ENCODE data around the gene PIGV. TPM values are rescaled to one million over a fixed set of nuclear protein-coding genes. Genes with fewer than 3 reads are reported as not detected.

The PIGV gene
- total RNA-seq, 2 experiments from 2014 or later, result 10.3 to 18.0 TPM

- Histone ChIP-seq H3K9me2 (ENCODE audit: insufficient read depth, low read length) (no peaks in the 10 kb centered on the region), H2AFZ (ENCODE audit: low read length) (no peak overlapping the region), H3K4me2 (ENCODE audit: low read length) (no peak overlapping the region), H3K4me3 (ENCODE audit: low read depth, low read length, poor library complexity, severe bottlenecking) (no peak overlapping the region), H3K4me1 (ENCODE audit: insufficient read depth, low read length, poor library complexity, severe bottlenecking) (peaks cover 44% of the 10 kb centered on the region), H3K79me2 (ENCODE audit: insufficient read depth, low read depth, low read length) (no peaks in the 10 kb centered on the region), H3K36me3 (ENCODE audit: insufficient read depth, low read length) (peaks cover 10% of the 10 kb centered on the region; the same call in 1 of the 2 replicates), H3K9me3 (ENCODE audit: low read length) (no peaks in the 10 kb centered on the region), H3K27ac (ENCODE audit: low read depth, low read length, poor library complexity, severe bottlenecking) (no peak overlapping the region), H4K20me1 (ENCODE audit: insufficient read depth, low read length) (no peaks in the 10 kb centered on the region)
- TF ChIP-seq EZH2phosphoT487 (IDR thresholded peaks at IDR 0.05; ENCODE audit: borderline replicate concordance, low read depth, low read length), result no peak
- BruUV-seq (replicated peaks), result no TSS peak
- ChIA-PET POLR2A (interaction anchor here (0.6 to 5.1 kb wide), 5 partner anchors 40 to 192 kb away, joined by 3 to 36 read pairs (median 4); no protein-coding TSS in a partner anchor), CTCF (ENCODE audit: unreplicated experiment) (no interaction called here)
- no peak for DNase-seq (ENCODE audit: low spot score)
- intact Hi-C loops (cut with micrococcal nuclease; ENCODE audit: unreplicated experiment), result no loop called here
These were observed 3.9 kb downstream of the PIGV start for GRCh38 chr1:26791626-26792025.

GRCh38 chr1:26792924-26793323, 5.2 kb downstream of the PIGV start:
- TF ChIP-seq EZH2phosphoT487 (IDR thresholded peaks at IDR 0.05; ENCODE audit: borderline replicate concordance, low read depth, low read length) (no peak), CTCF (conservative IDR thresholded peaks at IDR 0.05; ENCODE audit: low read length) (no peak)
- no peak for DNase-seq (ENCODE audit: low spot score)
- no peak overlapping the region for H3K4me2 ChIP-seq (ENCODE audit: low read length)
- CTCF ChIA-PET (ENCODE audit: unreplicated experiment), result no interaction called here
- intact Hi-C loops (cut with micrococcal nuclease; ENCODE audit: unreplicated experiment), result no loop called here
- H3K9me3 ChIP-seq (ENCODE audit: low read length), result no peaks in the 10 kb centered on the region
- no peak overlapping the region for H3K4me3 ChIP-seq (ENCODE audit: low read depth, low read length, poor library complexity, severe bottlenecking)
- POLR2A ChIA-PET, result no interaction called here
- H3K79me2 ChIP-seq (ENCODE audit: insufficient read depth, low read depth, low read length), result no peaks in the 10 kb centered on the region
- H3K36me3 ChIP-seq (ENCODE audit: insufficient read depth, low read length), result peaks cover 10% of the 10 kb centered on the region; the same call in 1 of the 2 replicates
- H3K27ac ChIP-seq (ENCODE audit: low read depth, low read length, poor library complexity, severe bottlenecking), result no peak overlapping the region
- H3K9me2 ChIP-seq (ENCODE audit: insufficient read depth, low read length), result no peaks in the 10 kb centered on the region
- peaks cover 35% of the 10 kb centered on the region for H3K4me1 ChIP-seq (ENCODE audit: insufficient read depth, low read length, poor library complexity, severe bottlenecking)
- H2AFZ ChIP-seq (ENCODE audit: low read length), result no peak overlapping the region
- BruUV-seq (replicated peaks), result no TSS peak
- H4K20me1 ChIP-seq (ENCODE audit: insufficient read depth, low read length), result no peaks in the 10 kb centered on the region

GRCh38 chr1:26794391-26794790, 6.6 kb downstream of the PIGV start:
- CTCF ChIA-PET (ENCODE audit: unreplicated experiment), result no interaction called here
- TF ChIP-seq CTCF (conservative IDR thresholded peaks at IDR 0.05; ENCODE audit: low read length), result no peak
- no peak for TF ChIP-seq EZH2phosphoT487 (IDR thresholded peaks at IDR 0.05; ENCODE audit: borderline replicate concordance, low read depth, low read length)
- H2AFZ ChIP-seq (ENCODE audit: low read length), result no peak overlapping the region
- H3K9me3 ChIP-seq (ENCODE audit: low read length), result no peaks in the 10 kb centered on the region
- no peaks in the 10 kb centered on the region for H3K9me2 ChIP-seq (ENCODE audit: insufficient read depth, low read length)
- POLR2A ChIA-PET, result interaction anchor here (0.6 kb wide), 1 partner anchor 27 kb away, joined by 3 read pairs; no protein-coding TSS in a partner anchor
- no peak overlapping the region for H3K27ac ChIP-seq (ENCODE audit: low read depth, low read length, poor library complexity, severe bottlenecking)
- H3K4me1 ChIP-seq (ENCODE audit: insufficient read depth, low read length, poor library complexity, severe bottlenecking), result peaks cover 24% of the 10 kb centered on the region
- no TSS peak for BruUV-seq (replicated peaks)
- no peaks in the 10 kb centered on the region for H4K20me1 ChIP-seq (ENCODE audit: insufficient read depth, low read length)
- H3K36me3 ChIP-seq (ENCODE audit: insufficient read depth, low read length), result peaks cover 10% of the 10 kb centered on the region; the same call in 1 of the 2 replicates
- no peak overlapping the region for H3K4me2 ChIP-seq (ENCODE audit: low read length)
- no peak for DNase-seq (ENCODE audit: low spot score)
- H3K79me2 ChIP-seq (ENCODE audit: insufficient read depth, low read depth, low read length), result no peaks in the 10 kb centered on the region
- no peak overlapping the region for H3K4me3 ChIP-seq (ENCODE audit: low read depth, low read length, poor library complexity, severe bottlenecking)
- intact Hi-C loops (cut with micrococcal nuclease; ENCODE audit: unreplicated experiment), result no loop called here
